Heart right ventricle (tissue), 16 donors: ENCODE measurements around the gene LIPA. TPM values are rescaled to one million over a fixed set of nuclear protein-coding genes. Genes with fewer than 3 reads are reported as not detected.

ENCODE experiments used
- ATAC-seq, 8 donors: fragments of 200-7000 bp; cut with Tn5 transposase; one replicate each; pipeline ENCODE4 v1.9.1; 2020; ENCODE audit warnings: mild to moderate bottlenecking in 8 of 8, moderate library complexity in 8 of 8, moderate number of reproducible peaks in 1 of 8
- DNase-seq, 2 donors: peaks; one replicate each; pipeline ENCODE4 v3.0.0-alpha.2; 2020
- H3K27ac ChIP-seq, 10 donors: fragments of 200-600 bp; sonication (generic) in 2 of 10; one replicate each; pipeline versions ENCODE4 v1.5.0 to v1.8.0; 2020 to 2022; ENCODE audit warnings: mild to moderate bottlenecking in 3 of 10
- H3K27me3 ChIP-seq, 7 donors: fragments of 200-600 bp; one replicate each; pipeline ENCODE4 v1.8.0; 2021 to 2022; ENCODE audit warnings: mild to moderate bottlenecking in 2 of 7
- H3K36me3 ChIP-seq, 9 donors: fragments of 200-600 bp; sonication (generic) in 1 of 9; one replicate each; pipeline versions ENCODE4 v1.5.0 to v1.8.0; 2020 to 2022; ENCODE audit warnings: mild to moderate bottlenecking in 2 of 9
- H3K4me1 ChIP-seq, 9 donors: fragments of 200-600 bp; sonication (generic) in 1 of 9; one replicate each; pipeline versions ENCODE4 v1.5.0 to v1.8.0; 2020 to 2022; ENCODE audit warnings: mild to moderate bottlenecking in 4 of 9
- H3K4me3 ChIP-seq, 10 donors: fragments of 200-600 bp; sonication (generic) in 2 of 10; one replicate each; pipeline versions ENCODE4 v1.5.0 to v1.8.0; 2020 to 2022; ENCODE audit warnings: mild to moderate bottlenecking in 7 of 10, moderate library complexity in 2 of 10
- H3K9me3 ChIP-seq, 11 donors: fragments of 200-600 bp in 10 of 11; sonication (generic) in 2 of 11; one replicate each; pipeline versions ENCODE4 v1.5.0 to v1.8.0; 2013 to 2022; ENCODE audit warnings: mild to moderate bottlenecking in 2 of 11, control low read depth in 1 of 11, moderate library complexity in 1 of 11
- CTCF ChIP-seq, 9 donors: fragments of 200-600 bp; sonication (generic) in 2 of 9; IDR thresholded peaks; one replicate each; pipeline versions ENCODE4 v1.5.0 to v1.8.0; 2021 to 2022; ENCODE audit warnings: antibody characterized with exemption in 9 of 9, mild to moderate bottlenecking in 5 of 9, moderate library complexity in 1 of 9
- whole genome bisulfite sequencing, 2 donors: extraction: QIAGEN DNeasy Blood & Tissue Kit; methylation state at CpG; one replicate each; pipeline ENCODE4 v1.1.7; 2013; ENCODE audit warnings: inconsistent platforms in 1 of 2; 5-methylcytosine and 5-hydroxymethylcytosine counted together
- intact Hi-C, 10 donors: fragments of 100-400 bp; cut with DNase I; formaldehyde crosslinking; loops; one replicate each; pipeline versions ENCODE4 v1.11.1 to v1.14.2; 2022
- polyA plus RNA-seq, 2 donors: library from polyadenylated mRNA; stranded (reverse); fragments of 200-250 nt; gene quantifications; one replicate each; pipeline ENCODE4 v1.2.3, GENCODE V29; 2013
- total RNA-seq, 10 donors: library from RNA; stranded (reverse); fragmentation: NEBNext Ultra II Directional in 3 of 10; extraction: Animal tissue kit (Norgen Biotek cat#: 25700) in 3 of 10; gene quantifications; one replicate each; pipeline versions ENCODE4 v1.2.1 to v1.2.4, GENCODE V29; 2021 to 2023
- donor health status: Arrhythmogenic right ventricular cardiomyopathy.
- donor health status: ischemic (EF 13 %, LVEDD 7.1; RV severe dilation, severe dysfunction).
- donor health status: healthy with polysubstance abuse.
- donor health status: DM: no; HTN: yes; CAD: no.
- donor health status: DM: no; HTN: no; CAD: no.
- donor health status: ischemic (EF 25% LVEDD 6.9; RV normal size, moderate dysfunction).
- donor health status: ischemic (EF 25% LVEDD 5.7; RV mildly dilated, moderate dysfunction).
- donor health status: healthy.
- donor health status: DM: yes; HTN: yes; CAD: no.
- donor health status: Ischemic cardiomyopathy.
- donor health status: ischemic (EF 35%, LVEDD 5.7; RV mildly dilated, moderate dysfunction).
- donor health status: nonischemic (EF 11% LVEDD 7.7; RV severe dilation, severe dysfunction).
- donor health status: DM: yes; HTN: yes; CAD: no.
- donor health status: PGD.
- donor health status: ischemic (EF 29% LVEDD 5.4; RV normal size, mild dysfunction).
- donor health status: nonischemic (EF 23%, LVEDD 6.1; RV moderate dilation, normal function).

Gene LIPA
- total and polyA plus RNA-seq, 12 donors, result 7.8 to 58.5 (median 15.3) TPM

DNA sequence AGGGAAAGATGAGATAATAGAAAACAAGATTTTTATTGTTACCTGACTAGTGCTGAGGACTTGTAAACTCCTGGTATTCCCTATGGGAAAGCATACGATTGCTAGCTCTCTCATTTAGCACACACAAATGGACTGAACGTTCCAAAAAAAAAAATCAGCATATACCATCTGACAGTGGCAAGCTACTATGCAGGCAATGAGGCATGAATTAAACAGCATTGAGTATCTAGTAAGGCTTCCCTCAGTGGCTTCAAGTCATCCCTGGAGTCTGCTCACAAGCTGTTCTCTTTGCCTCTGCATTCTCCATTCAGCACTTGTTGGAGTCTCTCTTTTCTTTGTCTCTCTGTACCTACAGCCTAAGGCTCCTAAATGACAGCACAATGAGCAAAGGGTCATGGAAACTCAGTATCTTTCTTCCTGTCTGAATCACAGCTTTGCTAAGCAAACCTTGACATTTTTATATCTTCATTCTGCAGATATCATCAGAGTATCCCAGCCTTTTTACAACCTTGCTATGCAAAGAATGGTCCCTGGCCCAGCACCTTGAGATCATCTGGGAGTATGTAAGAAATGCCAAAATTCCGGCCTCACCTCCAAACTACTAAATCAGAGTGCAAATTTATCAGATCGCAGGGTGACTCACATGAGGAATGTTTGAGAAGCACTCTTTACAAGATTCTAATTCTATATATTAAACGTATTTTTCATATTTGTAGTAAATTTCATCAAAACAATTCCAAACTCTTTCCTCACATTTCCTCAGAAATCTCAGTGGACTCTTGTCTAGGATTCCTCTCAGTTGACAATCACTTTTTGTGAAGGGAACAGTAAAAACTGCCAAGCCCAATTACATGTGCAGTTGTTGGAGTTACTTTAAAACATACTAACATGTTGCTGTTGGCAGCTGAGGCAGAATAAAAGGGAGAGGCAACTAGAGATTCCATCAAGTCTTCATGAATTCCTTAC, 10.8 kb upstream of the LIPA start:
- Histone ChIP-seq H3K9me3 (no peaks in the 10 kb centered on the region), H3K4me1 (peaks cover 0 to 32% (median 11%) of the 10 kb centered on the region in 9 donors), H3K36me3 (no peaks in the 10 kb centered on the region), H3K4me3 (no peak overlapping the region), H3K27ac (peak overlapping the region in 2 of 10 donors; percentile 10 to 15), H3K27me3 (no peaks in the 10 kb centered on the region)
- intact Hi-C loops, result no loop called here
- DNase-seq (no peak), ATAC-seq (no peak)
- 74 to 78% methylated on average over 5 of the region's 5 CpGs for WGBS, 2 donors
- TF ChIP-seq CTCF (IDR thresholded peaks at IDR 0.05), result no peak

DNA sequence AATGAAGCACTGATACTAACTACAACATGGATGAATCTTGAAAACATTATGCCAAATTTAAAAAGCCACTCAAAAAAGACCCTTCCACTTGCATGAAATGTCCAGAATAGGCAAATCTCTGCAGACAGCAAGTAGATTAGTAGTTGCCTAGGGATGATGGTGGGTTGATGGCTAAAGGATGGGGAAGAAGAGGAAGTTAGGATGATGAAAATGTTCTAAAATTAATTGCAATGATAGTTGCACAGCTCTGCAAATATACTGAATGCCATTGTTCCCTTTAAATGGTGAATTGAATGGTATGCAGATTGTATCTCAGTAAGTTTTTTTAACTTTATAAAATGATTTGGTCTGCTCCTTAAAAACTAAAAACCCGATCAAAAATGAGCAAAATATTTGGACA, 7.3 kb upstream of the LIPA start:
- H3K4me3 ChIP-seq, result no peak overlapping the region
- H3K36me3 ChIP-seq, result no peaks in the 10 kb centered on the region
- no peak for ATAC-seq
- DNase-seq, result no peak
- TF ChIP-seq CTCF (IDR thresholded peaks at IDR 0.05), result no peak
- H3K27me3 ChIP-seq, result no peaks in the 10 kb centered on the region
- H3K4me1 ChIP-seq, result peaks cover 0 to 21% (median 8%) of the 10 kb centered on the region in 9 donors
- H3K9me3 ChIP-seq, result peaks cover 0 to 6% (median 0%) of the 10 kb centered on the region in 11 donors
- 68 to 73% methylated on average over 1 of the region's 1 CpG for WGBS, 2 donors
- intact Hi-C loops, result loop anchor here in 5 of 10 donors (2.0 to 10.0 kb wide), 6 partner anchors 113 to 306 kb away; partner anchors contain the start of gene IFIT1 (in 1 of the 5)
- H3K27ac ChIP-seq, result no peak overlapping the region

DNA sequence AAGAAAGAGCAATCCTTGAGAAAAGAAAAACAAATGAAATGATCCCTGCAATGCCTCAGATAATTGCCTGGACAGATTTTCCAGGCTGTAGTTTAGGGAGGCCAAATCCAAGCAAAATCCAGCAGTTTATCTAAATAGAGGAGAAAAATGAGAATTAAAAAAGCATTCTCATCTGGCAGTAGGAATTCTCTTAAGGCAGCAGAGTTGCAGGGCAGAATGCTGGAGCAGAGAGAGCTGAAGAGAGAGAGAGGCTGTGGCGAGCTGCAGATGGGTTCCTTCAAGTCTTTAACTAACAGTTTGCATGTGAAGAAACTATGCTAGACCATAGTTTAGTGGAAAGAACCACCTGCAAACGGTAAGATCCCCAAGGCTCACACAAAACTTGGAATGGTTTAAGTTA, 6.0 kb upstream of the LIPA start:
- H3K36me3 ChIP-seq, result no peaks in the 10 kb centered on the region
- TF ChIP-seq CTCF (IDR thresholded peaks at IDR 0.05), result no peak
- 63 to 73% methylated on average over 2 of the region's 2 CpGs for WGBS, 2 donors
- H3K4me1 ChIP-seq, result peaks cover 0 to 14% (median 8%) of the 10 kb centered on the region in 9 donors
- intact Hi-C loops, result loop anchor here in 4 of 10 donors (5.0 to 10.0 kb wide), 5 partner anchors 115 to 307 kb away; partner anchors contain the start of gene IFIT1 (in 1 of the 4)
- no peaks in the 10 kb centered on the region for H3K27me3 ChIP-seq
- ATAC-seq, result no peak
- no peak overlapping the region for H3K27ac ChIP-seq
- no peak overlapping the region for H3K4me3 ChIP-seq
- H3K9me3 ChIP-seq, result peaks cover 0 to 13% (median 0%) of the 10 kb centered on the region in 11 donors
- DNase-seq, result no peak

- intact Hi-C loops, result loop anchor here in 4 of 10 donors (5.0 to 10.0 kb wide), 5 partner anchors 115 to 308 kb away; partner anchors contain the start of gene IFIT1 (in 1 of the 4)
- 58 to 80% methylated on average over 1 of the region's 1 CpG for WGBS, 2 donors
Observed at GRCh38 chr10:89256962-89257361, 5.4 kb upstream of the LIPA start.

More at GRCh38 chr10:89256962-89257361, 5.4 kb upstream of the LIPA start:
- Histone ChIP-seq H3K4me3 (no peak overlapping the region), H3K27ac (no peak overlapping the region), H3K4me1 (peaks cover 0 to 18% (median 7%) of the 10 kb centered on the region in 9 donors), H3K36me3 (no peaks in the 10 kb centered on the region), H3K27me3 (no peaks in the 10 kb centered on the region), H3K9me3 (peaks cover 0 to 13% (median 0%) of the 10 kb centered on the region in 11 donors)
- ATAC-seq (no peak), DNase-seq (no peak)
- no peak for TF ChIP-seq CTCF (IDR thresholded peaks at IDR 0.05)
